Upper lobe of left lung (tissue), 4 donors: Measurements from ENCODE around the gene RTBDN.

ENCODE experiments used
- CTCF ChIP-seq, 6 experiments: fragments of 450-650 bp in 4 of 6; fragments of 200-600 bp in 2 of 6; sonication (generic) in 2 of 6; IDR thresholded peaks; one replicate each; pipeline ENCODE4 v1.5.1; 2016 to 2019; ENCODE audit warnings: antibody characterized with exemption in 6 of 6
- EP300 ChIP-seq, 4 donors: sonication (generic); formaldehyde crosslinking; IDR thresholded peaks; one replicate each; pipeline ENCODE4 v1.5.1; 2017; ENCODE audit warnings: antibody characterized with exemption in 4 of 4, control low read depth in 2 of 4
- POLR2A ChIP-seq, 4 donors: fragments of 450-650 bp; IDR thresholded peaks; one replicate each; pipeline ENCODE4 v1.5.1; 2016 to 2017; ENCODE audit warnings: antibody characterized with exemption in 4 of 4, mild to moderate bottlenecking in 2 of 4
- POLR2AphosphoS5 ChIP-seq, 2 donors: sonication (generic); formaldehyde crosslinking; IDR thresholded peaks; one replicate each; pipeline ENCODE4 v1.5.1; 2017; ENCODE audit warnings: antibody characterized with exemption in 2 of 2

GRCh38 chr19:12793290-12794195, 40.8 kb downstream of the RTBDN start:
- TF ChIP-seq CTCF (IDR thresholded peaks at IDR 0.05) (no peak), EP300 (IDR thresholded peaks at IDR 0.05) (peak; percentile 82 to 99 (median 98)), POLR2A (IDR thresholded peaks at IDR 0.05) (peak; percentile 6 to 92 (median 70)), POLR2AphosphoS5 (IDR thresholded peaks at IDR 0.05) (peak; percentile 94 to 99)
